HG02678 (cell line): ENCODE results near the gene SEC14L1.
A peak's percentile ranks its signal among the peaks of the same experiment; 100 is the strongest.
"Not testable (repeated sequence)": the region's sequence is repeated elsewhere in the genome, so short reads cannot be mapped to it uniquely, and the experiment has no call there.

Experiments
- ATAC-seq: cut with Tn5 transposase; IDR thresholded peaks from one replicate; pipeline ENCODE4 v1.9.1; 2021; ENCODE audit warnings: mild to moderate bottlenecking, moderate library complexity; ENCODE audit not compliant: unreplicated experiment

SEC14L1 gene

DNA sequence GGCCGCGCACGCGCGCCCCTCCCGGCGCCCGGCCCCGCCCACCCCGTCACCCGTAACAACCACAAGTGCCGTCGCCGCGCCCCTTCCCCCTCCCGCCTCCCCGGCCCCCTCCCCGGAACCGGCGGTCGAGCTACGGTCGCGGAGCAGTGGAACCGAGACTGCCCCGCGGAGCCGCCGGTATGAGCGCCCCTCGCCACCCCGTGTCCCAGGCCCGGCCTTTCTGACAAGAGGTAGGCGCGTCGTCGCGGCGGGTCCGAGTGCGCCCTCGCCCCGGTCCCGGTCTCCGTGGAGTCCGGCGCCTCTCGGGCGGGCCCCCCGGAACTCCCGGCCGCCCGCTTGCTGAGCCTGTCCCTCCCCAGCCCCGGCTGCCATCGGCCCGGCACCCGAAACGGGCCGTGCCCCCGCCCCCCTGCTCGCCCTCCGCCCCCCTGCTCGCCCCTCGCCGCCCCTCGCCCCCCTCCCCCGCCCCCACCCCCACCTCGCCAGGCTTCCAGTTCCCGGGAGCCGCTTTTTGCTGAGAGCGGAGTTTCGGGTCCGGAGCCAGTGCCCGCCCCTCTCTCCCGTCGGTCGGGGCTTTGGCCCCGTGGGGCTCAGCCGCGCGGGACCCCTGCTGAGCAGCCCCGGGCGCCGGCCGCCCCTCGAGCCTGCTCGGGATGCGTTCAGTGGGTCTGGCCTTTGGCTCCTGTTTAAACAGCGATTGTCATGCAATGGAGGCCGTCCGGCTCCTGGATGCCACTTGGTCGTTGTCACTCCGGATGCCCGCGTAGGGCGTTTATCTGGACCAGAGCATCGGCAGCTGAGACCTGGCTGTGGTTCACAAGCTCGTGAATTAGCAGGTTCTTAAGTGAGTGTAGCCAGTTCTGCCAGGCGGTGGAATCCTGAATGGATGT, at the start of gene SEC14L1:
SEC14L1 (plus strand) TSS at position 92 of the 890 bp plus-strand sequence. CDS start 2,628 bp downstream, outside the sequence.
- ATAC-seq, result peak; percentile 45

DNA sequence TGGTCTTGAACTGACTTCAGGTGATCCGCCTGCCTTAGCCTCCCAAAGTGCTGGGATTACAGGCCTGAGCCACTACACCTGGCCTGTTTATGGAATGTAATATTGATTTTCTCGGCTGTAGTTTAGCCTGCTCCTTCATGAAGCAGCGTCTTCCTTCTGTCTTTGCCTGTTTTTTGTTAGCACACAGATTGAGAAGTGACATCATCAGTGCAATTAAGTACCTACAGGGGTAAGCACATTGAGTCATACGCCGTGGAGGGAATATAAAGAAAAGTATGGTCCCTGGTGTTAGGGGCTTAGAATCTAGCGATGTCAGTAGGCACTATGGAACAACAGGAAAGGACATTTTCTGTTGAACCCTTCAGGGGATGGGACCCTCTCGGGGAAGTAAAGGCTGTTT, 48.7 kb upstream of the SEC14L1 start:
- no peak for ATAC-seq

DNA sequence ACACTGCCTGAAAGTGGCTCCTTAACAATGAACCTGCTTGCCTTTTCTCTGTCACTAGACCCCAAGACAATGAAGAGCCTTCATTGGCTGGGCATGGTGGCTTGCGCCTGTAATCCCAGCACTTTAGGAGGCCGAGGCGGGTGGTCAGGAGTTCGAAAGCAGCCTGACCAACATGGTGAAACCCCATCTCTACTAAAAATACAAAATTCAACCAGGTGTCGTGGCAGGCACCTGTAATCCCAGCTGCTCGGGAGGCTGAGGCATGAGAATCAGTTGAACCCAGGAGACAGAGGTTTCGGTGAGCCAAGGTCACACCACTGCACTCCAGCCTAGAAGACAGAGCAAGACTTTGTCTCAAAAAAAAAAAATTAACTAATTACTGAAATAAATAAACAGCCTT, 45.3 kb upstream of the SEC14L1 start:
- no peak for ATAC-seq

DNA sequence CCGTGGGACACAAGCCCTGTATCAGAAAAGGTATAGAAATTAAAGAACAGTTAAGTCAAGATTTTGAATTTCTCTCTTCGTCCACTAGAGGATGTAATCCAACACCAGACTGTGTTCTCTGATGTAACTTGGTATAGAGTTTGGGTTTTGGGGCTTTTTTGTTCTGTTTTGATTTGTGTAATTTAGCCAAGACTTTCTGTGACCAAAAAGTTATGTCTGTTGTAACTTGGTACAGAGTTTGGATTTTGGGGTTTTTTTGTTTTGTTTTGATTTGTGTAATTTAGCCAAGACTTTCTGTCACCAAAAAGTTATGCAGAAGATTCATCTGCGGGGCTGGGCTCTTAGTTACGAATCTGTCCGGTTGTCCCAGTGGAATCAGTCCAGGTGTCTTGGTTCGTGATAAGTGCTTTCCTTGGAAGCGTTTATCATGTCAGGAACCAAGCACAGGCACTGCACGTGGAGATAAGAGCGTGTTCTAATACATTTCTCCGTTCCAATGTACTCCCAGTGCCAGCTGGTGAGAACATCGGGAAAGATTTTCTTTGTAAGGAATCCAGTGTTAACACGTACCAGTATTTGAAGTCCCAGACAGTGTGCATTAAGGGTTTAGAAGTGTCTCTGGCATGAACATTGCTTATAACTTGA, 44.1 kb upstream of the SEC14L1 start:
- no peak for ATAC-seq

DNA sequence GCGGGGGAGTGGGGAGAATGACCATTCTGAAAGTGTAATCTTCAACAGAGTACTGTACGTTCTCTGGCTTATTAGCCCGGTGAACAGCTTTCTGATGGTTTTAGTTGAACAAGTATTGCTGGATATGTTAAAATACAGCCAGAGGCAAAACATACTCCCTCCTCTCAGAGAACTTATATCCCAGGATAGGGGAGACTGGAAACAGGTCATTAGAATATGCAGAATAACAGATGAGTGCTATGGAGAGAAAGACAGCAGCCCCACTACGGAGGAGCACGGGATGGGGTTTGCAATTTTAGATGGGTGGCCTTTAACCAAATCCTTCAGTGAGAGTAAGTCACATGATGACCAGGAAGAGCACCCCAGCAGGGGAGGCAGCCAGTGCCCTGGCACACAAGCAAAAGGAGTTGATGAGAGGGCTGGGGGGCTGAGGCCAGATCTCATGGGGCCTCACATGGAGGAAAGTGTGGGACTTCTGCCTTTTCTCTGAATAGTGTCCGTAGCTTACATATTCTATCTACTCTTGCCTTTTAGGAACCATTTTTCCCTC, 43.1 kb upstream of the SEC14L1 start:
- ATAC-seq, result no peak

DNA sequence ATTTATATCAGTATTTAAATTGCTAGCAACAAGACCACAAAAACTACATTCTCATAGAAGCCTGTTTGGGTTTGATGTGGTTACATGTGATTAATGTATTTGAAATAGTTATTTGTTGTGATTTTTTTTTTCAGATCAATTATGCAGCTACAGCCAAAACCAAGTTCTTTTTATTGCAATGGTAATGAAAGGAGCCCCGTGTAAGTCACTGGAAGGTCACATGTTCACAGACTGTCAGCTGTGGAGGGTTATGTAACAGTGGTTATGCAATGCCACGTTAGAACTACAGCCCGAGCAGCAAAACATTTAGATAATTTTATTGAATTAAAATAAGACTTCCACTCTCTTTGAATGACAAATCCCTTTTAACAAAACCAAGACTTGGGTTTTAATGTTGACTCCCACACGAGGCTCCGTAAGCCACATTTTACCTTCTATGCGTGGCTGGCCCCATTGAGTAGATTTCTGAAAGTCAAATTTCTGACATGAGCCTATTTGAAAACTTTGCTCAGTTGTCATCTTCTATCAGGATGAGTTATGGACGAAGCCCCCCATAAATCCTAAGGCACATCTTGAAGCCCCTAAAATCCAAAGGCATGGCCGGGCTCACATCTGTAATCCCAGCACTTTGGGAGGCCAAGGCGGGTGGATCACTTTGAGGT, 41.8 kb upstream of the SEC14L1 start:
- ATAC-seq, result no peak

DNA sequence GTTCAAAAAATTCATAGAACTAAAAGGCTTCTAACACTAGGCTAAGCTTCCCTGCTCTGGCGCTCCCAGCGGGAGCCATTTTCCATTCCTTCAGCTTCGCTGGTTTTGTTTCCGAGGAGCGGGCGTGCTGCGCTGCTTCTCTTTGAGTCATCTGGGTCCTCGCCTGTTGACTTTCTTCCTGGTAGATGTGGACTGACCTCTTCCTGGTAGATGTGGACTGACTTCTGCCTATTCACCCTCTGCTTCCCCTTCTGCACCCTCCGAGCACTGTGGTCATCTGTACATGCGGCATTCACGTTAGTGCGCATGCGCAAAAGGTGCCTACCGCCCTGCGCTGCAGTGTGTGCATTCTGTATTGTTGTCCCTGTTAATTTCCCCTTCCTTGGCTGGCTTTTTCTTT, 40.8 kb upstream of the SEC14L1 start:
- no peak for ATAC-seq

DNA sequence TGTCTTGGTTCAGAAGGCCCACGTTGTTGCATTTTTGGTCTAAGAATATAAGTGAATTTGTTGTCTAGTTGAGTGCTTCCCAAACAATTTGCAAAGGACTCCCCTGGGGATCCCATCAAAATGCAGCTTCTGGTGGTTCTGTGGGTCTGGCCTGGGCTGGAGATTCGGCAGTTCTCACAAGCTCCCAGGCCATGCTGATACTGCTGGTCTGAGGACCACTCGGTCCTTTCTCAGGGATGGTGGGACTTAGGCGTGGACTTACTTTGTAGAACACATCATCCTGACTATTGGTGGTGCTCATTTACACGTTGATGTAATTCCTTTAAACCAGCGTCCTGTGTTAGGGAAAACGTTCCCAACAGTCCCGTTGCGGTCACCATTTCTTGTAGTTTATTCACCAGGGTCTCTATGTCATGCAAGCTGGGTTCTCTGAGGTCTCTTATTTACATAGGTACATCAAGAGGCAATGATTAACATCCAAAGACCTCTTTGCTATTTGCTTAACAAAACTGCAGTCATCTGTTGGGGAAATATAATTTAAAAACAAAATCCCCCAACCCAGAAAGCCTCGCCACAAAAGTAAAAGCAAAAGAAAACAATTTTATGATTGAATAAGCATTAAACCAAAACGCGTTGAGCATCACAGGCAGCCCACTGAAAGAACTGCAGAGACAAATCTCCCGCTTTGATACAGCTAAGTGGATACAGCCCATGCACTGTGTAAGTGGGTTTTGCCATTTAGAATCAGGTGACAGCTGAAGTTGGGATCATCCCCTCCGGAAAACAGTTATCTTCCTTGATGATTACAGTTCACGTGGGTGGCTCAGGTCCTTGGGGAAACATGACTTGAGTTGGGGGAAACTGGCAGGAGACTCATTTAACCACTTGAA, 39.0 kb upstream of the SEC14L1 start:
- no peak for ATAC-seq

DNA sequence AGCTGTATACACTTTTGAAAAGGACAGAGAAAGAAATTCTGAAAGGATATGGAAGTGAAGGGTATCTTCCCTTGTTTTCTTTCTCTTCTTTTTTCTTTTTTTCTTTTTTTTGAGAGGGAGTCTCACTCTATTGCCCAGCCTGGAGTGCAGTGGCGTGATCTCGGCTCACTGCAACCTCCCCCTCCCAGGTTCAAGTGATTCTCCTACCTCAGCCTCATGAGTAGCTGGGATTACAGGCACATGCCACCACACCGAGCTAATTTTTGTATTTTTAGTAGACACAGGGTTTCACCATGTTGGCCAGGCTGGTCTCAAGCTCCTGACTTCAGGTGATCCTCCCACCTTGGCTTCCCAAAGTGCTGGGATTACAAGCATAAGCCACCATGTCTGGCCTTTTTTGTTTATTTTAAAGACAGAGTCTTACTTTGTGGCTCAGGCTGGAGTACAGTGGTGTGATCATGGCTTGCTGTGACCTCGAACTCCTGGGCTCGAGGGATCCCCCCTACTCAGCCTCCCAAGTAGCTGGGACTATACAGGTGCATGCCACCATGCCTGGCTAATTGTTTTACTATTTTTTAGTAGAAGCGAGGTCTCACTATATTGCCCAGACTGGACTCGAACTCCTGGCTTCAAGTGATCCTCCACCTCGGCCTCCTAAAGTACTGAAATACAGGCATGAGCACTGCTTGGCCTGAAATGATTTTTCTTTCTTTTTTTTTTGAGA, 38.2 kb upstream of the SEC14L1 start:
- ATAC-seq, result not testable (repeated sequence)

DNA sequence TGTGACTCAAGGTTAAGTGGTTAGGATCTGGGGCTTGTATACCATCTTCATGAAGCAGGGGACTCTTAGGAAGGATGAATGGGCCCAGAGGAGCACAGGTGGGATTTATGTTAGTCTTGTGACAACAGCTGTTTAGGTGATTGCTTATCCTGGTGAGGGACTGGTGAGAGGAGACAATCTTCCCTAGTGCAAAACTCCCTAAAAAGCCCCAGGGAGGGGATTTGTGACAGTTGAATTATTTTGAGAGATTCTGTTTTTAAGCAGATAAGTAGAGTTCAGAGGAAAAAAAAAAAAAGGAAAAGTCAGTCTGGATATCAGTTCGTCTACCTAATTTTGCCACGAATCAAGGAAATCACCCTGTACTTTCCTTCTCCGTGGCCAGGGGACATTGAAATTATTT, 35.1 kb upstream of the SEC14L1 start:
- no peak for ATAC-seq

DNA sequence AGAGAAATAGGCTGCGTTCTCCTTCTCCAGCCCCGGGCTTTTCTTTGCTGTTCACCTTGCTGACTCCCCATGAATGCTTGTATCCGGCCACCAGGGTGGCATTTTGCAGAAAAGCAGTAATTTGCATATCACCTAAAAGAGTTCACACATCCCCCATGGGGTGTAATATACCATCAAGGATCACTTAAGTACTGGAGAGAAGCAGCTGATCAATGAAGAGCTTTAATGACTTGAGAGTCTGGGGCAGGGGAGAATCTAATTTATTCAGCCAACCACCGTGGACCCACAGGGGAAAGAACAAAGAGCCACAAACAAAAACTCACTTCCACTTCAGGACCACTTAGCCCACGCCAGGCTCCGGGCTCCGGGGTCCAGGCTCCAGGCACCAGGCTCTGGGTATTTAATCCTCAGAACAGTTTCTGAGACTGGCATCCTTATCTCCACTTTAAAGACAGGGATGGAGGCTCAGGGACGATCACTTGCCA, 33.9 kb upstream of the SEC14L1 start:
- ATAC-seq, result peak; percentile 37

DNA sequence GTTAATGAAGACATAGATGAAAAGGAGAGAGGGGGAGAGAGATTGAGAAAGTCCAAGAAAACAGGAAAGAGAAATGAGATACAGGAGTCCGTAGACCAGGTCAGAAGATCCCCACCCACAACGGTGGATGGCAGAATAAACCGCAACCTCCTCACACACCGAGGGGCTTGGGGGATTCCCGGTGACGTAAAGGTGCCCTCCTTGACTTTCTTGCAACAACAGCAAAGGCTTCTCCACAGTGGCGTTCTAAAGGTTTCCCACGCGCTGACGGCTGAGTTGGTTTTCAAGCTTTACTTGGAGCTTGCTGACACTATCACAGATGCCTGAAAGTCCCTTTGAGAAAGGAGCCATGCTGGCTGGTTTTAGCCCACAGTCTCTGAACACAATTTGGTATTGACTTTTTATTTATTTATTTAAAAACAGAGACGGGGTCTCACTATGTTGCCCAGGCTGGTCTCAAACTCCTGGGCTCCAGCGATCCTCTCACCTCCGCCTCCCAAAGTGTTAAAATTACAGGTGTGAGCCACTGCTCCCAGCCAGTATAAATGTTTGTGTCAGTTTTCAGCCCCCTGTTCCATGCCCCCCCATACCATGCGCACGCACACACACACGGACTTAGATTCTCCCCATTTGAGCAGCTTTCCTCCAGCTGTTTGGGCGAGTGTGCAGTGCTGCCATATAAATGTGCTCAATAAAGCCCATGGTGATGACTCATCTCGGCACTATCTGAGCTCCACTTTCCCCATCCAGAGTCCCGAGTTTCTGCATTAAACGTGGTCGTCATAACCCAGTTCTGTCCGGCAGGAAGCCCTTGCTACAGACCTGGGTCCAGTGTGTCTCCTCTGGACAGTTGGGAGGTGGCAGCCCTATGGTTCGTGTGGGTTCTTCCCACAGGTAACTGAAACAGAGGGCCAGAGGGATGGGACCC, 33.0 kb upstream of the SEC14L1 start:
- peak; percentile 60 for ATAC-seq

DNA sequence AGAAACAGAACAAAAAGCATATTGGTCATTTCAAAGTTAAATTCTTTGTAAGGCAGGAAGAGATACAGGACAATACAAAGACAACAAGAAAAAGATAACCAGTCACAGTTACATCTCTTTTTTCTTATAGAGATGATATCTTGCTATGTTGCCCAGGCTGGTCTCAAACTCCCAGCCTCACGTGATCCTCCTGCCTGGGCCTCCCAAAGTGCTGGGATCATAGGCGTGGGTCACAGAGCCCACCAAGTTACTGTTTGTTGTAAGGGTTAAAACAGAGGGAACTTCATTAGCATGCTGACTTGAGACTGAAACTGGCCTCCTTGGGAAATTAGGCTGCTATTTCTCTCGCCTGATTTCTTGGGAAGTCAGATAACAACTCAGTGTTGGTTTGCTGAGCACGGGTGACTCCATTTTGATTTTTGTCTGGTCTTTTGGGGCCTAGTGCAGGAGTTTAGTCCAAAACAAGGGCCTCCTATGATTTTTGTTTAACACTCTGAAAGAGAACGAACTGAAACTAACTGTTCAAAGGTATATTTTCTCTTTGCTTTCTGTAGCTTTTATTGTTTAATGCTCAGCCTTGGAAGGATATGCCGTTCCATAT, 31.5 kb upstream of the SEC14L1 start:
- no peak for ATAC-seq

DNA sequence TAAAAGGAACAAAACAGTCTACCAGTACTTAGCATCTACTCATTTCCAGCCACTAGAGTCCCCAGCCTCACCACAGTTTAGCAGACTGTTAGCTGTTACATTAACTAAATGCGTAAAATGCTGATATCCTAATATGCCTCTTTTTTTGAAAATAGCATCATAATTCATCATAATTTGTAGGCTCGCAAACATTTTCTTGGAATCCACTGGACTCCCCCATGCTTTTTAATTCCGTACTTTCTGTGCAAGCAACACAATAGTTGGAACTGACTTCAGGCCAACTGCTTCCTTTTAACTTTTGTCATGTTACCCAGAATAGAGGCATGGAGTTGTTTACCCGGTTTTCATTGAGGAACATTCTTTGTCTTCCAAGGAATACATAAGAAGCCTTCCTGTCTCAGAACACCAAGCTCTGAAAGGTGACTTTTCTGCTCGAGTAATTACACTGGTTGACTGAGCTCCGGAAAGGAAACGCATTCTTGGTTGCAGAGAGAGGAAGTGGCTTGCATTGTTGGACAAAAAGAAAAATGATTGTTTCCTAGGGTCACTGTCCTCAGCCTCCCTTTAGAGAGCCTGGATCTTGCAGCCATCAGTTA, 30.9 kb upstream of the SEC14L1 start:
- no peak for ATAC-seq

DNA sequence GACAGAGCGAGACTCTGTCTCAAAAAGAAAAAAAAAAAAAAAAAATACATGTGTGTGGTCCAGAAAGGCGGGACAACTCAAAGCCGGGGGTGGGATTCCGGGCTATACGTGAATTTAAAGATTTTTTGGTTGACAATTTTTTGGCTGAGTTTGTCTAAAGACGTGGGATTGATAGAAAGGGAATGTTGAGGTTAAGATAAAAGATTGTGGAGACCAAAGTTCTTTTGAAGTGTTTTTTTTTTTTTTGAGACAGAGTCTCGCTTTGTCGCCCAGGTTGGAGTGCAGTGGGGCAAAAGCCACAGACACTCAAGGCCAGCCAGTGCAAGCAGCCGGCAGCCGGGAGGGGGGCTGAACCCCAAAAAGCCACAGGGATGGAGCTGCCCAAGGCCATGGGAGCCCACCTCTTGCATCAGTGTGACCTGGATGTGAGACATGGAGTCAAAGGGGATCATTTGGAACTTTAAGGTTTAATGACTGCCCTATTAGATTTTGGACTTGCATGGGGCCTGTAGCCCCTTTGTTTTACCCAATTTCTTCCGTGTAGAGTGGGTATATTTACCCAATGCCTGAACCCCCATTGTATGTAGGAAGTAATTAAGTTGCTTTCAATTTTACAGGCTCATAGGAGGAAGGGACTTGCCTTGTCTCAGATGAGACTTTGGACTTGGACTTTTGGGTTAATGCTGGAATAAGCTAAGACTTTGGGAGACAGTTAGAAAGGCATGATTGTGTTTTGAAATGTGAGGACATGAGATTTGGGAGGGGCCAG, 29.4 kb upstream of the SEC14L1 start:
- ATAC-seq, result not testable (repeated sequence)

DNA sequence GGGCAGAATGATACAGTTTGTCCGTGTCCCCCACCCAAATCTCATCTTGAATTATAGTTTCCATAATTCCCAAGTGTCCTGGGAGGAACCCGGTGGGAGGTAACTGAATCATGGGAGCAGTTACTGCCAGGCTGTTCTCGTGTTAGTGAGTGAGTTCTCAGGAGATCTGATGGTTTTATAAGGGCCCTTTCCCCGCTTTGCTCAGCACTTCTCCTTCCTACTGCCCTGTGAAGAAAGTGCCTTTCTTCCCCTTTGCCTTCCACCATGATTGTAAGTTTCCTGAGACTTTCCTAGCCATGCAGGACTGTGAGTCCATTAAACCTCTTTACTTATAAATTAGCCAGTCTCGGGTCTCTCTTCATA, 28.9 kb upstream of the SEC14L1 start:
- no peak for ATAC-seq

DNA sequence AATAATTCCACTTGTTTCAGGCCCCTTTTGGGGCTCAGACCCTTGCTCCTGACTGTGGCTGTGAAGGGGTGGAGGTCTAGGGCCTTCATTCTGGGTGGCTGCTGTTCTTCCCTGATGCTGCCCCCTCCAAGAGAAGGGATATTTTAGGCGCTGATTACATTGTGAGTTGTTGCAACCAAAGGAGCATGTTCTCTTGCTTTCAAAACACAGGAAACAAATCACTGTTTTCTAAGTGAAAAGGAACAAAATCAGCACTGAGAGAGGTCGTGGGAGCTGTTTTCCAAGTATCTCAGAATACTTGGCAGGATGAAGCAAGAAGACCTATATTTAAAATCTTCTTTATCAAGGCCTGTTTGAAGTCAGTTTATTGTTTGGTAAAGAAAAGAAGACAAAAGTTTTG, 25.3 kb upstream of the SEC14L1 start:
- no peak for ATAC-seq
